IMR-90 (cell line): ENCODE data around the gene FBXL7. TPM values are rescaled to one million over a fixed set of nuclear protein-coding genes. Genes with fewer than 3 reads are reported as not detected.

Experiments used
- ATAC-seq: fragments of 200-7000 bp; cut with Tn5 transposase; 2 replicates; pipeline ENCODE4 v1.9.1; 2020; ENCODE audit warnings: low read depth, mild to moderate bottlenecking, moderate library complexity
- BruUV-seq: library from RNA; stranded (reverse); fragments of 400-500 nt; replicated peaks from 2 replicates; lab custom pipeline; 2021; lab: Mats Ljungman, UMichigan
- CTCF ChIA-PET: fragments of 300-600 bp; formaldehyde crosslinking; extraction: SDS; loops from one replicate; lab custom pipeline; 2021; ENCODE audit warnings: antibody characterized with exemption; lab: Yijun Ruan, JAX
- POLR2A ChIA-PET: fragments of 300-600 bp; sonication (Branson Sonifier 250); formaldehyde crosslinking; loops from one replicate; lab custom pipeline; 2022; ENCODE audit warnings: antibody characterized with exemption; ENCODE audit not compliant: unreplicated experiment; lab: Charles Lee
- DNase-seq: peaks from one replicate; pipeline ENCODE4 v3.0.0; 2013
- H2AFZ ChIP-seq: replicated peaks from 2 replicates; pipeline ENCODE3; 2013; ENCODE audit warnings: low read length, mild to moderate bottlenecking; ENCODE audit not compliant: poor library complexity
- H2AK5ac ChIP-seq: 2 replicates; pipeline ENCODE4 v1.6.1; 2013; ENCODE audit warnings: low read depth, low read length, inconsistent platforms
- H2AK9ac ChIP-seq: replicated peaks from 2 replicates; pipeline ENCODE3; 2013; ENCODE audit warnings: mild to moderate bottlenecking, low read depth, low read length, moderate library complexity; ENCODE audit not compliant: poor library complexity
- H2BK120ac ChIP-seq: 2 replicates; pipeline ENCODE4 v1.6.1; 2013; ENCODE audit warnings: low read depth, low read length, inconsistent platforms
- H2BK15ac ChIP-seq: 3 replicates; pipeline ENCODE4 v1.6.1; 2013; ENCODE audit warnings: low read depth, low read length, inconsistent platforms
- H2BK20ac ChIP-seq: 2 replicates; pipeline ENCODE4 v1.6.1; 2013; ENCODE audit warnings: low read depth, mild to moderate bottlenecking, inconsistent platforms, low read length, moderate library complexity
- H2BK5ac ChIP-seq: 2 replicates; pipeline ENCODE4 v1.6.1; 2013; ENCODE audit warnings: mild to moderate bottlenecking, low read depth, low read length, inconsistent platforms; ENCODE audit not compliant: poor library complexity, severe bottlenecking
- H3K14ac ChIP-seq: replicated peaks from 2 replicates; pipeline ENCODE4 v1.6.1; 2013; ENCODE audit warnings: low read depth, low read length, inconsistent platforms
- H3K18ac ChIP-seq: 2 replicates; pipeline ENCODE4 v1.6.1; 2013; ENCODE audit warnings: low read depth, low read length, control low read depth
- H3K23ac ChIP-seq: 2 replicates; pipeline ENCODE4 v1.6.1; 2013; ENCODE audit warnings: low read depth, low read length, inconsistent platforms
- H3K27ac ChIP-seq: 2 replicates; pipeline ENCODE4 v1.5.1; 2013; ENCODE audit warnings: mild to moderate bottlenecking, control low read depth, low read length; ENCODE audit not compliant: insufficient read depth
- H3K27me3 ChIP-seq: 2 replicates; pipeline ENCODE4 v1.6.1; 2013; ENCODE audit warnings: low read length; ENCODE audit not compliant: control insufficient read depth, insufficient read depth
- H3K36me3 ChIP-seq: 2 replicates; pipeline ENCODE4 v1.6.1; 2013; ENCODE audit warnings: low read length, mixed read lengths; ENCODE audit not compliant: control insufficient read depth, insufficient read depth
- H3K4ac ChIP-seq: 2 replicates; pipeline ENCODE4 v1.6.1; 2013; ENCODE audit warnings: low read depth, low read length, inconsistent platforms
- H3K4me1 ChIP-seq: 2 replicates; pipeline ENCODE4 v1.6.1; 2013; ENCODE audit warnings: low read length, mixed read lengths; ENCODE audit not compliant: control insufficient read depth, insufficient read depth
- H3K4me2 ChIP-seq: 2 replicates; pipeline ENCODE4 v1.6.1; 2013; ENCODE audit warnings: low read depth, mild to moderate bottlenecking, control low read depth, low read length, moderate library complexity
- H3K4me3 ChIP-seq: 2 replicates; pipeline ENCODE4 v1.5.1; 2013; ENCODE audit warnings: low read depth, mild to moderate bottlenecking, control low read depth, low read length, moderate library complexity; ENCODE audit not compliant: insufficient read depth
- H3K56ac ChIP-seq: 2 replicates; pipeline ENCODE4 v1.6.1; 2013; ENCODE audit warnings: low read length, inconsistent platforms; ENCODE audit not compliant: insufficient read depth; ENCODE audit errors: extremely low read depth
- H3K79me1 ChIP-seq, 2 experiments: 2 replicates each; pipeline ENCODE4 v1.6.1; 2013; ENCODE audit warnings: low read length in 2 of 2, inconsistent platforms in 1 of 2, low read depth in 1 of 2
- H3K9ac ChIP-seq: 2 replicates; pipeline ENCODE4 v1.6.1; 2013; ENCODE audit warnings: low read depth, low read length, control low read depth
- H3K9me1 ChIP-seq: 2 replicates; pipeline ENCODE4 v1.6.1; 2013; ENCODE audit warnings: low read length, inconsistent platforms; ENCODE audit not compliant: insufficient read depth
- H3K9me3 ChIP-seq: 2 replicates; pipeline ENCODE4 v1.6.1; 2013; ENCODE audit warnings: low read length; ENCODE audit not compliant: control insufficient read depth, insufficient read depth
- H4K20me1 ChIP-seq: 2 replicates; pipeline ENCODE4 v1.6.1; 2013; ENCODE audit warnings: low read length, inconsistent platforms; ENCODE audit not compliant: insufficient read depth
- H4K5ac ChIP-seq: 2 replicates; pipeline ENCODE4 v1.6.1; 2013; ENCODE audit warnings: mild to moderate bottlenecking, low read depth, low read length, control low read depth
- H4K8ac ChIP-seq, 2 experiments: 2 replicates each; pipeline ENCODE4 v1.6.1; 2013; ENCODE audit warnings: low read depth in 2 of 2, low read length in 2 of 2, control low read depth in 1 of 2, inconsistent platforms in 1 of 2
- H4K91ac ChIP-seq: 2 replicates; pipeline ENCODE4 v1.6.1; 2013; ENCODE audit warnings: low read depth, low read length, inconsistent platforms; ENCODE audit not compliant: insufficient read depth
- BHLHE40 ChIP-seq: fragments of 150-350 bp; IDR thresholded peaks from 2 replicates; pipeline ENCODE4 v1.6.1; 2016; ENCODE audit warnings: mild to moderate bottlenecking, low read depth, low read length
- CEBPB ChIP-seq: IDR thresholded peaks from 2 replicates; pipeline ENCODE4 v1.6.1; 2012; ENCODE audit warnings: low read depth, low read length, improper control_type of control experiment
- ELK1 ChIP-seq: fragments of 150-350 bp; IDR thresholded peaks from 2 replicates; pipeline ENCODE4 v1.6.1; 2016; ENCODE audit warnings: low read depth, mild to moderate bottlenecking, low read length, moderate library complexity, borderline replicate concordance
- MAFK ChIP-seq: IDR thresholded peaks from 2 replicates; pipeline ENCODE4 v1.6.1; 2012; ENCODE audit warnings: low read depth, low read length, improper control_type of control experiment
- MXI1 ChIP-seq: IDR thresholded peaks from 2 replicates; pipeline ENCODE4 v1.6.1; 2012; ENCODE audit warnings: low read depth, mild to moderate bottlenecking, low read length, moderate library complexity, borderline replicate concordance
- POLR2A ChIP-seq: IDR thresholded peaks from 2 replicates; pipeline ENCODE4 v1.6.1; 2012; ENCODE audit warnings: mild to moderate bottlenecking, low read depth, low read length
- RCOR1 ChIP-seq: IDR thresholded peaks from 2 replicates; pipeline ENCODE4 v1.6.1; 2012; ENCODE audit warnings: mild to moderate bottlenecking, low read length, improper control_type of control experiment; ENCODE audit not compliant: insufficient replicate concordance
- RFX5 ChIP-seq: IDR thresholded peaks from 2 replicates; pipeline ENCODE4 v1.8.0; 2012; ENCODE audit warnings: low read depth, mild to moderate bottlenecking, low read length, moderate library complexity
- SMC3 ChIP-seq: fragments of 150-350 bp; IDR thresholded peaks from 2 replicates; pipeline ENCODE4 v1.6.1; 2016; ENCODE audit warnings: low read depth, mild to moderate bottlenecking, antibody characterized with exemption, low read length, moderate library complexity
- USF2 ChIP-seq: fragments of 150-350 bp; IDR thresholded peaks from 2 replicates; pipeline ENCODE4 v1.6.1; 2017; ENCODE audit warnings: mild to moderate bottlenecking, antibody characterized with exemption, low read length, low read depth
- WGBS, 2 experiments: methylation state at CpG; one replicate each; pipeline versions ENCODE4 v1.1.5 to v1.1.7; 2013; ENCODE audit warnings: missing lambda C conversion rate in 2 of 2; ENCODE audit not compliant: insufficient read length in 1 of 2; ENCODE audit errors: extremely low coverage in 2 of 2; 5-methylcytosine and 5-hydroxymethylcytosine counted together
- dilution Hi-C: fragments of 300-500 bp; cut with HindIII; formaldehyde crosslinking; loops from one replicate; pipeline ENCODE4 v1.14.3; 2018; ENCODE audit warnings: low sequenced_read_pairs; ENCODE audit not compliant: unreplicated experiment
- in situ Hi-C: fragments of 300-500 bp; cut with MboI; formaldehyde crosslinking; loops from 3 replicates; pipeline ENCODE4 v1.14.3; 2019; ENCODE audit warnings: low sequenced_read_pairs, inconsistent platforms, mixed read lengths
- intact Hi-C: fragments of 100-400 bp; cut with micrococcal nuclease; formaldehyde crosslinking; loops from 2 replicates; pipeline ENCODE4 v1.10.0; 2022
- polyA plus RNA-seq, 3 experiments: library from polyadenylated mRNA; depleted of rRNA; stranded (reverse); fragments of >200 nt; gene quantifications; 2 replicates each; pipeline ENCODE4 v1.2.3, GENCODE V29; 2012; ENCODE audit warnings: low replicate concordance in 1 of 3
- total RNA-seq: library from RNA; depleted of rRNA; stranded (reverse); fragments of >200 nt; gene quantifications from 2 replicates; pipeline ENCODE4 v1.2.3, GENCODE V29; 2012

Gene FBXL7
- total and polyA plus RNA-seq, 2 of the 4 experiments (the other 2 are of a cell fraction): 4.1 to 10.2 TPM

- no peak for TF ChIP-seq MXI1
Measured at GRCh38 chr5:15463231-15463980, 36.6 kb upstream of the FBXL7 start (continued).

GRCh38 chr5:15472116-15472515 is 27.9 kb upstream of the FBXL7 start:
- no peak for TF ChIP-seq RFX5
- no peak for TF ChIP-seq USF2
- no peak for TF ChIP-seq POLR2A
- TF ChIP-seq SMC3: no peak
- no peak for TF ChIP-seq RCOR1
- TF ChIP-seq MXI1: no peak
- no peak for TF ChIP-seq ELK1
- no peak for TF ChIP-seq CEBPB
- TF ChIP-seq BHLHE40: no peak
- no peak for TF ChIP-seq MAFK
- dilution Hi-C loops (no loop called here), in situ Hi-C loops (no loop called here), intact Hi-C loops (no loop called here)
- H4K20me1 ChIP-seq: no peaks in the 10 kb centered on the region
- H3K4me3 ChIP-seq: no peak overlapping the region
- H3K4me2 ChIP-seq: no peak overlapping the region
- H3K9ac ChIP-seq: no peak overlapping the region
- H3K14ac ChIP-seq: no peak overlapping the region
- no peaks in the 10 kb centered on the region for H3K4me1 ChIP-seq
- H3K18ac ChIP-seq: no peak overlapping the region
- H2AK5ac ChIP-seq: no peak overlapping the region
- no peaks in the 10 kb centered on the region; the same call in 1 of the 2 replicates for H3K9me3 ChIP-seq
- H3K36me3 ChIP-seq: no peaks in the 10 kb centered on the region
- H3K79me1 ChIP-seq: no peaks in the 10 kb centered on the region
- H4K5ac ChIP-seq: no peak overlapping the region
- ATAC-seq (no peak), DNase-seq (no peak)
- no peak overlapping the region for H3K23ac ChIP-seq
- H2AK9ac ChIP-seq: no peak overlapping the region
- H3K27me3 ChIP-seq: peaks cover 6% of the 10 kb centered on the region
- CTCF ChIA-PET: no interaction called here
- no peak overlapping the region for H3K56ac ChIP-seq
- POLR2A ChIA-PET: no interaction called here
- no peak overlapping the region for H3K27ac ChIP-seq
- H2AFZ ChIP-seq: no peak overlapping the region
- WGBS, 2 experiments: 100% methylated on average over 1 of the region's 8 CpGs; no CpG with 5 or more reads in 1 of the 2 experiments
- H2BK15ac ChIP-seq: no peak overlapping the region
- H2BK5ac ChIP-seq: no peak overlapping the region
- no TSS peak for BruUV-seq
- H3K9me1 ChIP-seq: no peaks in the 10 kb centered on the region
- H4K8ac ChIP-seq: no peak overlapping the region
- H4K91ac ChIP-seq: no peak overlapping the region
- H3K4ac ChIP-seq: no peak overlapping the region
- H2BK120ac ChIP-seq: no peak overlapping the region
- no peak overlapping the region for H2BK20ac ChIP-seq
